Osteoblast (primary cell): ENCODE results near the gene SMC3. TPM values are rescaled to one million over a fixed set of nuclear protein-coding genes. Genes with fewer than 3 reads are reported as not detected.

ENCODE experiments used
- DNase-seq: peaks from one replicate; pipeline ENCODE4 v3.0.0; 2011; ENCODE audit warnings: low spot score, mixed read lengths; ENCODE audit not compliant: insufficient read length; ENCODE audit errors: missing footprints
- H2AFZ ChIP-seq: 2 replicates; pipeline ENCODE4 v1.6.0; 2011; ENCODE audit warnings: mild to moderate bottlenecking, low read length
- H3K27ac ChIP-seq: 2 replicates; pipeline ENCODE4 v1.5.1; 2011; ENCODE audit warnings: mild to moderate bottlenecking, low read depth, low read length, moderate library complexity
- H3K27me3 ChIP-seq: 2 replicates; pipeline ENCODE4 v1.6.0; 2012; ENCODE audit warnings: mild to moderate bottlenecking, control low read depth, inconsistent platforms, low read length, moderate library complexity; ENCODE audit not compliant: insufficient read depth
- H3K36me3 ChIP-seq: 2 replicates; pipeline ENCODE4 v1.5.1; 2011; ENCODE audit warnings: mild to moderate bottlenecking, low read length, control low read depth, moderate library complexity; ENCODE audit not compliant: insufficient read depth
- H3K4me1 ChIP-seq: 2 replicates; pipeline ENCODE4 v1.5.1; 2011; ENCODE audit warnings: mild to moderate bottlenecking, low read length, control low read depth, moderate library complexity; ENCODE audit not compliant: insufficient read depth
- H3K4me2 ChIP-seq: 2 replicates; pipeline ENCODE4 v1.6.0; 2011; ENCODE audit warnings: mild to moderate bottlenecking, low read length; ENCODE audit not compliant: insufficient read depth
- H3K4me3 ChIP-seq: fragments of 200-600 bp; sonication (generic); 3 replicates; pipeline ENCODE4 v1.5.1; 2012; ENCODE audit warnings: mild to moderate bottlenecking, low read length, inconsistent platforms; ENCODE audit not compliant: insufficient read depth
- H3K79me2 ChIP-seq: 2 replicates; pipeline ENCODE4 v1.6.0; 2012; ENCODE audit warnings: mild to moderate bottlenecking, low read length, control low read depth, inconsistent platforms; ENCODE audit not compliant: insufficient read depth
- H3K9me3 ChIP-seq: 2 replicates; pipeline ENCODE4 v1.5.1; 2011; ENCODE audit warnings: low read depth, low read length, control low read depth
- H4K20me1 ChIP-seq: 2 replicates; pipeline ENCODE4 v1.6.0; 2012; ENCODE audit warnings: mild to moderate bottlenecking, low read length, control low read depth; ENCODE audit not compliant: insufficient read depth
- total RNA-seq: library from RNA; depleted of rRNA; stranded (reverse); fragments of >200 nt; gene quantifications from 2 replicates; pipeline ENCODE4 v1.2.3, GENCODE V29; 2012
- TF ChIP-seq, protein P1 (sequence below): IDR thresholded peaks from 2 replicates; pipeline ENCODE4 v1.5.1; 2011; ENCODE audit warnings: mild to moderate bottlenecking, low read depth, low read length, moderate library complexity; ENCODE audit errors: extremely low read depth

Gene SMC3
- total RNA-seq, 1 donor: 20.3 TPM

DNA sequence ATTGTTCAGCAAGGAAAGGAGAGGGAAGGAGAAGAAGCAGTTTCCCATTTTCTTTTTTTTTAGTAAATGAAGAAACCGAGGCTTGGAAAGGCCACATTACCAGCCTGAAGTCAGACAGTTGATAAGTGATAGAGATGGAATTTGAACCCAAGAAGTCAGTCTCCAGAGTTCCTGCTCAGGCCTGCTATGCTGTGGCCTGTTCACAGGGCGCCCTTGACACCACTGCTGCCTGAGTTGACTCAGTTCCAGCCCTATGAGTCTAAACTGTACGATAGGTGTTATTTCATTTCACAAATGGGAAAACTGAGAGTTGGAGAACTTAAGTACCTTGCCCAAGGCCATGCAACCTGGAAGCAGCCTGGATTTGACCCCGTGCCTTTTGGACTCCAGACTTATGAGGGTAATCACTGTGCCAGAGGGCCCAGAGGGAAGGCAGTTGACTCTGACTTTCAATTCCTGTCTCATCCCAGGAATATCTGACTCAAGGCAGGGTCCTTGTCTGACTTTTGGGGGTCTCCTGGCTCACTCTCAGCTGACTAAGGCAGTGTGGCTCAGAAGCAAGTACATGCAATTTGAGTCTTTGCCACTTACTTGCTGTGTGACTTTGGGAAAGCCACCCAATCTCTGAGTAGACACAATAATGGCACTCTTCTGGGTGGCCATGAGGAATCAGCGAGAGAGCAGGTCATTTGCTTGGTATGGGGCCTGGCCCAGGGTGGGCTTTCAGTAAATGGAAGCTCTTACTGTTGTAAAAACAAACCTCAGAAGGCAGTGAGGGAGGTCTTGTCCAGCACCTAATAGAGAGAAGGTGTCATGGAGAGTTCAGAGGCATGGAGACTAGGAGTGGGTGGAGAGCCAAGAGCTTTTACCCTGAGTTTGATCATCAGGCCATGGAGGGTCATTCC, 58.7 kb downstream of the SMC3 start:
- no peaks in the 10 kb centered on the region for H4K20me1 ChIP-seq
- DNase-seq: no peak
- no peak overlapping the region for H3K27ac ChIP-seq
- TF ChIP-seq, protein P1, sequence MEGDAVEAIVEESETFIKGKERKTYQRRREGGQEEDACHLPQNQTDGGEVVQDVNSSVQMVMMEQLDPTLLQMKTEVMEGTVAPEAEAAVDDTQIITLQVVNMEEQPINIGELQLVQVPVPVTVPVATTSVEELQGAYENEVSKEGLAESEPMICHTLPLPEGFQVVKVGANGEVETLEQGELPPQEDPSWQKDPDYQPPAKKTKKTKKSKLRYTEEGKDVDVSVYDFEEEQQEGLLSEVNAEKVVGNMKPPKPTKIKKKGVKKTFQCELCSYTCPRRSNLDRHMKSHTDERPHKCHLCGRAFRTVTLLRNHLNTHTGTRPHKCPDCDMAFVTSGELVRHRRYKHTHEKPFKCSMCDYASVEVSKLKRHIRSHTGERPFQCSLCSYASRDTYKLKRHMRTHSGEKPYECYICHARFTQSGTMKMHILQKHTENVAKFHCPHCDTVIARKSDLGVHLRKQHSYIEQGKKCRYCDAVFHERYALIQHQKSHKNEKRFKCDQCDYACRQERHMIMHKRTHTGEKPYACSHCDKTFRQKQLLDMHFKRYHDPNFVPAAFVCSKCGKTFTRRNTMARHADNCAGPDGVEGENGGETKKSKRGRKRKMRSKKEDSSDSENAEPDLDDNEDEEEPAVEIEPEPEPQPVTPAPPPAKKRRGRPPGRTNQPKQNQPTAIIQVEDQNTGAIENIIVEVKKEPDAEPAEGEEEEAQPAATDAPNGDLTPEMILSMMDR: no peak
- no peaks in the 10 kb centered on the region for H3K36me3 ChIP-seq
- no peaks in the 10 kb centered on the region for H3K9me3 ChIP-seq
- no peaks in the 10 kb centered on the region for H3K79me2 ChIP-seq
- H3K4me3 ChIP-seq: no peak overlapping the region
- H2AFZ ChIP-seq: no peak overlapping the region
- H3K27me3 ChIP-seq: peaks cover 8% of the 10 kb centered on the region
- H3K4me1 ChIP-seq: peaks cover 9% of the 10 kb centered on the region
- no peak overlapping the region for H3K4me2 ChIP-seq

DNA sequence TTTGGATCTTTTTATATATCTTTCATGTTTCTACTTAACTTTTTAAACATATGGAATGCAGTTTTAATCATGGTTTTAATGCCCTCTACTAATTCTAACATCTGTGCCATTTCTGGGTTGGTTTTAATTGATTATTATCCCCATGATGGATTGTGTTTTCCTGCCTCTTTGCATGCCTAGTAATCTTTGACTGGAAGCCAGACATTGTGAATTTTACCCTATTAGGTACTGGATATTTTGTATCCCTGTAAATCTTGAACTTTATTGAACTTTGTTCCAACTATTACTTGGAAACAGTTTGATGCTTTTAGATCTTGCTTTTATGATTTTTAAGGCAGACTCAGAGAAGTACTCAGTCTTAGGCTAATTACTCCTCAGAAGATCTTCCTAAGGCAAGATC, 60.7 kb downstream of the SMC3 start:
- TF ChIP-seq, protein P1: no peak
- no peak overlapping the region for H3K4me3 ChIP-seq
- no peaks in the 10 kb centered on the region for H3K79me2 ChIP-seq
- H2AFZ ChIP-seq: no peak overlapping the region
- H3K36me3 ChIP-seq: no peaks in the 10 kb centered on the region
- H4K20me1 ChIP-seq: no peaks in the 10 kb centered on the region
- no peak overlapping the region for H3K27ac ChIP-seq
- peaks cover 9% of the 10 kb centered on the region for H3K4me1 ChIP-seq
- peaks cover 4% of the 10 kb centered on the region for H3K27me3 ChIP-seq
- no peaks in the 10 kb centered on the region for H3K9me3 ChIP-seq
- H3K4me2 ChIP-seq: no peak overlapping the region
- no peak for DNase-seq

DNA sequence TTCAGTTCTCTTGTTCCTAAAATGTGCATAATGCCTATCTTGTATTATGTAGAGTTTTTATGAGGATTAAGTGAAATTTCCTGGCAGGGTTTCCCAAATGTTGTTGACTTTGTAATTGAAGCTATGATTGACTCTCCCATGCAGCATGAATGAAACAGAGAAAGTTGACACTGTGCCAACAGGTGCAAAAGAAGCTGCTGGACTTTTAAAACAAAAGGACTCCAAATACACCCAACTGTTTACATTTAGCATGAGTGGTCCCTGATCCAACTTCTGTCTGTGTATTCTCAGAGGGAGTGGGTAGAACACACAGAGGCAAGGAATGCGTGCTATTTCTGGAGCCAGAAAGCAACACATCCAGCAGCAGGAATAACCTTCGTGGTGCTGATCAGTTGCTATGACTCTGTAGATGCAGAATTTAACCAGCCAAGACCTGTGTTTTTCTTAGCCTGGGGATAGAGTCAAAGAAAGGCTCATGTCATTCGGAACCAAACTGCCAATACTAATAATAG, 62.2 kb downstream of the SMC3 start:
- H3K4me1 ChIP-seq: peaks cover 9% of the 10 kb centered on the region
- TF ChIP-seq, protein P1: no peak
- H3K27ac ChIP-seq: no peak overlapping the region
- no peaks in the 10 kb centered on the region for H3K79me2 ChIP-seq
- no peak overlapping the region for H3K4me3 ChIP-seq
- no peak overlapping the region for H2AFZ ChIP-seq
- no peaks in the 10 kb centered on the region for H4K20me1 ChIP-seq
- H3K9me3 ChIP-seq: no peaks in the 10 kb centered on the region
- DNase-seq: no peak
- H3K36me3 ChIP-seq: no peaks in the 10 kb centered on the region
- peaks cover 2% of the 10 kb centered on the region for H3K27me3 ChIP-seq
- H3K4me2 ChIP-seq: peak overlapping the region; percentile 11

DNA sequence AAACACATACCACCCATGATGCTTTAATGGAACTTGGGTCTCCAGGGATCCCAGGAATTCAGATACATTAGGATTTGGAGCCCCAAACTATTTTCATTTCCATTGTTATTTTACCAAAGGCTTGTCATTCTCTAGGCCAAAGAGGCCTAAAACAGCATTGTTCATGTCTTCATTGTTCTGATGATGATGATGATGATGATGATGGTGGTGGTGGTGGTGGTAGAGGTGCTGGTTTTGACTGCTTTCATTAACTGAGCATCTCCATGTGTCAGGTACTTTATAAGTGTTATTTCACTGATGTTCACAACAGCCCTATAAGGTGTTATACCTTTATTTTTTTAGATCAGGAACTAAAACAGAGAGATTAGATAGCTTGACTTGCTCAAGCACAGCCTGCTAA, 64.4 kb downstream of the SMC3 start:
- Histone ChIP-seq H4K20me1 (no peaks in the 10 kb centered on the region), H3K27me3 (peaks cover 3% of the 10 kb centered on the region), H3K36me3 (no peaks in the 10 kb centered on the region), H3K4me2 (no peak overlapping the region), H3K9me3 (no peaks in the 10 kb centered on the region), H2AFZ (no peak overlapping the region), H3K4me1 (peaks cover 9% of the 10 kb centered on the region), H3K4me3 (no peak overlapping the region), H3K79me2 (no peaks in the 10 kb centered on the region), H3K27ac (no peak overlapping the region)
- no peak for DNase-seq
- TF ChIP-seq, protein P1: no peak
